Suprapubic skin (tissue), 4 donors: ENCODE measurements around the gene SLC5A12. TPM values are rescaled to one million over a fixed set of nuclear protein-coding genes. Genes with fewer than 3 reads are reported as not detected.

Experiments
- DNase-seq, 2 donors: peaks; one replicate each; pipeline ENCODE4 v3.0.0-alpha.2; 2019; ENCODE audit warnings: low spot score in 2 of 2
- H3K27ac ChIP-seq: fragments of 200-600 bp; sonication (generic); one replicate; pipeline ENCODE4 v1.5.1; 2019
- H3K27me3 ChIP-seq: fragments of 200-600 bp; sonication (generic); one replicate; pipeline ENCODE4 v1.5.1; 2019
- H3K36me3 ChIP-seq: fragments of 200-600 bp; sonication (generic); one replicate; pipeline ENCODE4 v1.5.1; 2019
- H3K4me1 ChIP-seq: fragments of 200-600 bp; sonication (generic); one replicate; pipeline ENCODE4 v1.5.1; 2019
- H3K4me3 ChIP-seq: fragments of 200-600 bp; sonication (generic); one replicate; pipeline ENCODE4 v1.5.1; 2019; ENCODE audit warnings: mild to moderate bottlenecking
- H3K9me3 ChIP-seq: fragments of 200-600 bp; sonication (generic); one replicate; pipeline ENCODE4 v1.5.1; 2019
- CTCF ChIP-seq, 2 donors: fragments of 200-600 bp in 1 of 2; fragments of 450-650 bp in 1 of 2; sonication (generic) in 1 of 2; IDR thresholded peaks; one replicate each; pipeline ENCODE4 v1.5.1; 2016 to 2019; ENCODE audit warnings: antibody characterized with exemption in 2 of 2, mild to moderate bottlenecking in 1 of 2, moderate library complexity in 1 of 2
- EP300 ChIP-seq: sonication (generic); formaldehyde crosslinking; IDR thresholded peaks from one replicate; pipeline ENCODE4 v1.6.1; 2017; ENCODE audit warnings: antibody characterized with exemption
- POLR2A ChIP-seq, 2 donors: fragments of 450-650 bp; IDR thresholded peaks; one replicate each; pipeline ENCODE4 v1.6.1; 2017; ENCODE audit warnings: antibody characterized with exemption in 2 of 2, mild to moderate bottlenecking in 2 of 2, moderate library complexity in 2 of 2
- POLR2AphosphoS5 ChIP-seq, 3 donors: sonication (generic); formaldehyde crosslinking; IDR thresholded peaks; one replicate each; pipeline ENCODE4 v1.6.1; 2017; ENCODE audit warnings: antibody characterized with exemption in 3 of 3
- WGBS: methylation state at CpG from one replicate; pipeline ENCODE4 v1.1.5; 2018; 5-methylcytosine and 5-hydroxymethylcytosine counted together
- total RNA-seq, 4 donors: library from RNA; depleted of rRNA; stranded (reverse); fragments of >200 nt; gene quantifications; one replicate each; pipeline ENCODE4 v1.1.0, GENCODE V29; 2016

The SLC5A12 gene
- total RNA-seq, 4 donors from 2014 or later: not detected

- no peak for DNase-seq
- Histone ChIP-seq H3K4me3 (no peak overlapping the region), H3K4me1 (no peaks in the 10 kb centered on the region), H3K27ac (no peak overlapping the region), H3K9me3 (no peaks in the 10 kb centered on the region), H3K36me3 (no peaks in the 10 kb centered on the region), H3K27me3 (no peaks in the 10 kb centered on the region)
- TF ChIP-seq POLR2A (IDR thresholded peaks at IDR 0.05) (no peak), CTCF (IDR thresholded peaks at IDR 0.05) (no peak), POLR2AphosphoS5 (IDR thresholded peaks at IDR 0.05) (no peak), EP300 (no peak)
- 88% methylated on average over 4 of the region's 4 CpGs for WGBS
Observed at GRCh38 chr11:26734691-26735090, 12.8 kb upstream of the SLC5A12 start.

GRCh38 chr11:26731084-26731456 is 9.2 kb upstream of the SLC5A12 start:
- DNase-seq: no peak
- Histone ChIP-seq H3K27ac (no peak overlapping the region), H3K9me3 (no peaks in the 10 kb centered on the region), H3K4me1 (no peaks in the 10 kb centered on the region), H3K4me3 (no peak overlapping the region), H3K27me3 (no peaks in the 10 kb centered on the region), H3K36me3 (no peaks in the 10 kb centered on the region)
- TF ChIP-seq POLR2A (IDR thresholded peaks at IDR 0.05): no peak
- no peak for TF ChIP-seq EP300
- TF ChIP-seq CTCF (IDR thresholded peaks at IDR 0.05): no peak
- TF ChIP-seq POLR2AphosphoS5 (IDR thresholded peaks at IDR 0.05): no peak
- 63% methylated on average over 1 of the region's 1 CpG for WGBS

DNA sequence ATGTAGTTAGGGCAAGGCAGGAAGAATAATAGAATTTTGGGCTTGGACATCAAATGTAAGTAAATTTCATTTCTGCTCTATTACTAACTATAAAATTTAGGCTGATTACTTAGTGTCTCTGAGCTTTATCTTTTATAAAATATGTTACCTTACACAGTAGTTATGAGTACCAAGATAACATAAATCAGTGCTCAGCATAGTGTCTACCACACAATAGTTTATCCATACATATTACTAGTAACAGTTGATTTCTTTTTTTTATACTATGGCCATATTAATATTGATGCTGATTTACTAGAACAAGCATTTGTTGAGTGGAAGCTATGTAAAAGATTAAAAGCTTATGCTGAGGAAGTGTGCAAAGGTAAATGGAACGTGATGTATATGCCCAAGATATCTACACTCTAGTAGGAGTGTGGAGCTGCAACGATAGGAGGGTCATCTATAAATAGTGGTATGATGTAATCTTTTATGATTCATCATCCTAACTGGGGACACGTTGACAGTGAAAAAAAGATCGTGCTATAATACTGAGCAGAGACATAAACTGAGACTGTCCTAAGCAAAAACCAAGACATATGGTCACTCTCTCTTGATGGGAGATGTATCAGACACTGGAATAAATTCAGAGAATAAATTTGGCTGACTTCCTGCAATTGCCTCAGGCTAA is 8.7 kb upstream of the SLC5A12 start:
- TF ChIP-seq EP300 (no peak), POLR2A (IDR thresholded peaks at IDR 0.05) (no peak), POLR2AphosphoS5 (IDR thresholded peaks at IDR 0.05) (no peak), CTCF (IDR thresholded peaks at IDR 0.05) (no peak)
- no peaks in the 10 kb centered on the region for H3K27me3 ChIP-seq
- DNase-seq: no peak
- H3K4me1 ChIP-seq: no peaks in the 10 kb centered on the region
- WGBS: 22% methylated on average over 4 of the region's 4 CpGs
- H3K4me3 ChIP-seq: no peak overlapping the region
- no peaks in the 10 kb centered on the region for H3K36me3 ChIP-seq
- no peak overlapping the region for H3K27ac ChIP-seq
- H3K9me3 ChIP-seq: no peaks in the 10 kb centered on the region

DNA sequence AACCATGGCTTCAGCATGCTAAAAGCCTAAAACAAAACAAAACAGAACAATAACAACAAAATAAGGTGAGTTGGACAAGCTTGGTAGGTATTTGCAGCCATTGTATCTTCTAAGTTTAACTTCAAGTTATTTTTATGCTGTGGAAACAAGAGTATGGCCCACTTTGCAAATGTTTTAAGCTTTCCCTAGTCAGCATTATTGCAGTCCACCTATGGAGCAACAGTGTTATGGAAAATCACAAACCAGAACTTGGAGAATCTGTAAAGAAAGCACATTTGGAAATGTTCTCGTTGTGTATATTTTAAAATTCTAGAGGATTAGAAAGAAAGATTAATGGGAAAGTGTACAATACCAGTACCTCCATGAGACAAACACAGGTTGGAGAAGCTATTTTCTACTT is 7.4 kb upstream of the SLC5A12 start:
- WGBS: 88% methylated on average over 1 of the region's 1 CpG
- TF ChIP-seq EP300: no peak
- no peak for TF ChIP-seq POLR2A (IDR thresholded peaks at IDR 0.05)
- TF ChIP-seq POLR2AphosphoS5 (IDR thresholded peaks at IDR 0.05): no peak
- no peak for TF ChIP-seq CTCF (IDR thresholded peaks at IDR 0.05)
- no peaks in the 10 kb centered on the region for H3K27me3 ChIP-seq
- H3K27ac ChIP-seq: no peak overlapping the region
- H3K4me1 ChIP-seq: no peaks in the 10 kb centered on the region
- no peaks in the 10 kb centered on the region for H3K36me3 ChIP-seq
- H3K9me3 ChIP-seq: no peaks in the 10 kb centered on the region
- no peak overlapping the region for H3K4me3 ChIP-seq
- DNase-seq: no peak

DNA sequence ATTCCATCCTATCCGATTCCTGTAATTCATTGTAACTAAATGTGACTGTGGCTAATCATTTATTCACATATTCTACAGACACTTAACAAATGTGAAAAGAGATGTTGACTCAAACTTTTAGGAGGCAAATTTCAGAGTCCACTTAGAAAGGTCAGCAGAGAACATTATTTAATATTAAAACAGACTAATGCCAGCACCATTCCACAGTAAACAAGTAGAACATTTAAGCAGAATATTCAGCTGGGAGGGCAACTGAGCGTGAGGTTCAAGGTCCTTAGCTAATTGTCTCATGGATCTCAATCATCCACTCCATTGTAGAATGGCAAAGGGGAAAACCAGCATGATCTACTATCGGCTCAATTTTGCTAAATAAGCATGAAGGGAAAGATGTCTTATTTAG is 5.1 kb upstream of the SLC5A12 start:
- no peak overlapping the region for H3K4me3 ChIP-seq
- no peaks in the 10 kb centered on the region for H3K9me3 ChIP-seq
- no peaks in the 10 kb centered on the region for H3K27me3 ChIP-seq
- no peak for DNase-seq
- 91% methylated on average over 3 of the region's 3 CpGs for WGBS
- TF ChIP-seq POLR2AphosphoS5 (IDR thresholded peaks at IDR 0.05) (no peak), EP300 (no peak), POLR2A (IDR thresholded peaks at IDR 0.05) (no peak), CTCF (IDR thresholded peaks at IDR 0.05) (no peak)
- no peaks in the 10 kb centered on the region for H3K36me3 ChIP-seq
- no peak overlapping the region for H3K27ac ChIP-seq
- H3K4me1 ChIP-seq: no peaks in the 10 kb centered on the region
